ENCODE data around the gene CACNA2D4. TPM values are rescaled to one million over a fixed set of nuclear protein-coding genes. Genes with fewer than 3 reads are reported as not detected.

The CACNA2D4 gene
- total RNA-seq, 1 donor = 0.72 TPM

DNA sequence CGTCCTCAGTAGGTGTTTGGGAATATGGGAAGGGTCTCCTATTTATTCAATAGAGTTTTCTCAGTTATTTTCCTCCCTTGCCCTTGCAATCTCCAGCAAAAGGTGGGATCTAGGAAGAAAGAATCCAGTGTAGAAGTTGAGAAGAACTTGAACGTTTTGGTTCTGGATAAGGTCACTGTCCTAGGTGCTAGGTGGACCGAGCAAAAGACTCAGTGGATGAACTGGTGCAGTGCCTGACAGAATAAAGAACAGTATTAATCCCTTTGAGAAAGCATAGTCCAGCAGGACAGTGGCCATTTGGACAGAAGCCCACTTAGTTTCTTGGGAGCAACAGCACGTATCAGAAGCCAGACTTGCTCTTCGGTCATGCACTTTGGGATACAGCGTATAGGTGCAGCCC is 130.7 kb downstream of the CACNA2D4 start:
- no peaks in the 10 kb centered on the region for H3K27me3 ChIP-seq (ENCODE audit: insufficient read depth, low read length)
- no peak overlapping the region for H3K4me3 ChIP-seq (ENCODE audit: insufficient read depth, low read length)
- peaks cover 4% of the 10 kb centered on the region for H3K36me3 ChIP-seq (ENCODE audit: insufficient read depth, low read length)
- no peak for TF ChIP-seq CTCF (IDR thresholded peaks at IDR 0.05; ENCODE audit: extremely low read depth, low read depth, low read length)
- no peak overlapping the region for H3K27ac ChIP-seq (ENCODE audit: low read depth, low read length)
- H3K4me1 ChIP-seq (ENCODE audit: insufficient read depth, low read length) = no peaks in the 10 kb centered on the region
- H3K79me2 ChIP-seq (ENCODE audit: insufficient read depth, low read length) = no peaks in the 10 kb centered on the region
- no peaks in the 10 kb centered on the region for H3K9me3 ChIP-seq (ENCODE audit: low read depth, low read length)
- H2AFZ ChIP-seq (ENCODE audit: low read length) = no peak overlapping the region
- no peak overlapping the region for H3K4me2 ChIP-seq (ENCODE audit: insufficient read depth, low read length)
- no peak for DNase-seq (ENCODE audit: insufficient read length, low spot score, missing footprints)
- no peaks in the 10 kb centered on the region for H4K20me1 ChIP-seq (ENCODE audit: insufficient read depth, low read length)

GRCh38 chr12:1782215-1782614 is 136.2 kb downstream of the CACNA2D4 start:
- H3K9me3 ChIP-seq (ENCODE audit: low read depth, low read length) = no peaks in the 10 kb centered on the region
- DNase-seq (ENCODE audit: insufficient read length, low spot score, missing footprints) = no peak
- no peak overlapping the region for H3K4me2 ChIP-seq (ENCODE audit: insufficient read depth, low read length)
- H3K27ac ChIP-seq (ENCODE audit: low read depth, low read length) = no peak overlapping the region
- H3K27me3 ChIP-seq (ENCODE audit: insufficient read depth, low read length) = no peaks in the 10 kb centered on the region
- peaks cover 4% of the 10 kb centered on the region for H4K20me1 ChIP-seq (ENCODE audit: insufficient read depth, low read length)
- H3K36me3 ChIP-seq (ENCODE audit: insufficient read depth, low read length) = no peaks in the 10 kb centered on the region
- H3K79me2 ChIP-seq (ENCODE audit: insufficient read depth, low read length) = peaks cover 5% of the 10 kb centered on the region
- H3K4me1 ChIP-seq (ENCODE audit: insufficient read depth, low read length) = peaks cover 29% of the 10 kb centered on the region
- no peak for TF ChIP-seq CTCF (IDR thresholded peaks at IDR 0.05; ENCODE audit: extremely low read depth, low read depth, low read length)
- H2AFZ ChIP-seq (ENCODE audit: low read length) = no peak overlapping the region
- H3K4me3 ChIP-seq (ENCODE audit: insufficient read depth, low read length) = no peak overlapping the region

- no peak for DNase-seq (ENCODE audit: insufficient read length, low spot score, missing footprints)
- no peak for TF ChIP-seq CTCF (IDR thresholded peaks at IDR 0.05; ENCODE audit: extremely low read depth, low read depth, low read length)
- H3K9me3 ChIP-seq (ENCODE audit: low read depth, low read length) = no peaks in the 10 kb centered on the region
- H3K4me3 ChIP-seq (ENCODE audit: insufficient read depth, low read length) = no peak overlapping the region
- no peaks in the 10 kb centered on the region for H3K36me3 ChIP-seq (ENCODE audit: insufficient read depth, low read length)
- peaks cover 33% of the 10 kb centered on the region for H3K4me1 ChIP-seq (ENCODE audit: insufficient read depth, low read length)
- no peaks in the 10 kb centered on the region for H3K27me3 ChIP-seq (ENCODE audit: insufficient read depth, low read length)
- peaks cover 4% of the 10 kb centered on the region for H4K20me1 ChIP-seq (ENCODE audit: insufficient read depth, low read length)
- peaks cover 5% of the 10 kb centered on the region for H3K79me2 ChIP-seq (ENCODE audit: insufficient read depth, low read length)
- no peak overlapping the region for H3K4me2 ChIP-seq (ENCODE audit: insufficient read depth, low read length)
- no peak overlapping the region for H2AFZ ChIP-seq (ENCODE audit: low read length)
- H3K27ac ChIP-seq (ENCODE audit: low read depth, low read length) = no peak overlapping the region
These were observed 136.7 kb downstream of the CACNA2D4 start for GRCh38 chr12:1781772-1782171.

DNA sequence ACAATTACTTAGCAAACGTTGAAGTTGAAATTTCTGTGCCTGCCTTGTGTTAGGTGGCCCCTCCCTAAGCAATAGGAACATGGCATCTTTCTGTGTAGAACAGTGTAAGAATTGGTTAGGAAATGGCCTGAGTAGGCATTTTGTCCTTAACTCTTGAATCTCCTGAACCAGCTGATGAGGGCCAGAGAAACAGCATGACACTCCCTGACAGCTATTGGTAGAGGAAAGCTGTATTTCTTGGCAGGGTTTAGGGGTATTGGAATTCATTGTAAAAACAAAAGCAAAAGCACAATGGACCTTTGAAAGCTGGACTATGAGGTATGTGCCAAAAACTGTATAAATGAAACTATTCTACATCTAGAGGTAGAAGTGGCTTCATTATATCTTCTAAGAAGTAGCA is 138.7 kb downstream of the CACNA2D4 start:
- DNase-seq (ENCODE audit: insufficient read length, low spot score, missing footprints) = no peak
- TF ChIP-seq CTCF (IDR thresholded peaks at IDR 0.05; ENCODE audit: extremely low read depth, low read depth, low read length) = no peak
- peak overlapping the region; percentile 32 for H3K4me2 ChIP-seq (ENCODE audit: insufficient read depth, low read length)
- H2AFZ ChIP-seq (ENCODE audit: low read length) = no peak overlapping the region
- peaks cover 11% of the 10 kb centered on the region for H4K20me1 ChIP-seq (ENCODE audit: insufficient read depth, low read length)
- no peaks in the 10 kb centered on the region for H3K9me3 ChIP-seq (ENCODE audit: low read depth, low read length)
- H3K27ac ChIP-seq (ENCODE audit: low read depth, low read length) = peak overlapping the region; percentile 15
- H3K79me2 ChIP-seq (ENCODE audit: insufficient read depth, low read length) = peaks cover 7% of the 10 kb centered on the region
- H3K27me3 ChIP-seq (ENCODE audit: insufficient read depth, low read length) = no peaks in the 10 kb centered on the region
- no peaks in the 10 kb centered on the region for H3K36me3 ChIP-seq (ENCODE audit: insufficient read depth, low read length)
- H3K4me1 ChIP-seq (ENCODE audit: insufficient read depth, low read length) = peaks cover 43% of the 10 kb centered on the region
- H3K4me3 ChIP-seq (ENCODE audit: insufficient read depth, low read length) = no peak overlapping the region
